Astrocyte (in vitro differentiated cells and primary cell): ENCODE data around the gene XG.

ENCODE experiments used
- CTCF ChIP-seq: IDR thresholded peaks from 2 replicates; pipeline ENCODE4 v1.5.1; 2011; ENCODE audit warnings: low read depth, mild to moderate bottlenecking, inconsistent platforms, low read length, moderate library complexity; ENCODE audit not compliant: insufficient read depth
- EZH2 ChIP-seq: IDR thresholded peaks from 2 replicates; pipeline ENCODE4 v1.6.1; 2012; ENCODE audit warnings: mild to moderate bottlenecking, low read length, inconsistent platforms; ENCODE audit not compliant: insufficient read depth

- no peak for TF ChIP-seq EZH2
- TF ChIP-seq CTCF, result no peak
Observed at GRCh38 chrX:2761246-2761645, 9.4 kb downstream of the XG start.
